ENCODE data around the gene ASPDH. TPM values are rescaled to one million over a fixed set of nuclear protein-coding genes. Genes with fewer than 3 reads are reported as not detected.
A peak's percentile ranks its signal among the peaks of the same experiment; 100 is the strongest.

The ASPDH gene
- total RNA-seq, 1 experiment from 2014 or later, result not detected

- peak; percentile 91 for ATAC-seq
- Histone ChIP-seq H4K20me1 (ENCODE audit: insufficient read depth) (no peaks in the 10 kb centered on the region), H3K36me3 (ENCODE audit: control insufficient read depth in 1 of 2, insufficient read depth in 2 of 2, low read length in 2 of 2) (no peaks in the 10 kb centered on the region), H3K4me2 (ENCODE audit: low read length) (peak overlapping the region; percentile 81), H3K27ac (ENCODE audit: low read depth, low read length) (peak overlapping the region; percentile 7; the same call in 1 of the 2 replicates), H3K4me1 (ENCODE audit: control insufficient read depth in 1 of 2, insufficient read depth in 2 of 2, low read length in 2 of 2) (peaks cover 12 to 29% of the 10 kb centered on the region in 2 experiments), H3K79me2 (ENCODE audit: insufficient read depth, low read length) (no peaks in the 10 kb centered on the region), H3K9ac (ENCODE audit: low read length) (peak overlapping the region; percentile 40), H3K9me2 (ENCODE audit: insufficient read depth) (no peaks in the 10 kb centered on the region), H3K9me3 (ENCODE audit: control insufficient read depth in 1 of 2, insufficient read depth in 1 of 2, low read depth in 1 of 2, low read length in 2 of 2) (no peaks in the 10 kb centered on the region), H2AFZ (ENCODE audit: low read depth, low read length, poor library complexity, severe bottlenecking) (no peak overlapping the region), H3K4me3 (replicated peaks in 1 of 2; ENCODE audit: low read depth in 1 of 2, low read length in 2 of 2) (peak overlapping the region; percentile 18 to 42), H3K27me3 (ENCODE audit: insufficient read depth, low read length) (no peaks in the 10 kb centered on the region)
- TF ChIP-seq EZH2 (IDR thresholded peaks at IDR 0.05), result no peak
- TF ChIP-seq POLR2A (IDR thresholded peaks at IDR 0.05; ENCODE audit: borderline replicate concordance, extremely low read depth, insufficient read depth, insufficient read length), result no peak
- no peak for TF ChIP-seq REST (IDR thresholded peaks at IDR 0.05; ENCODE audit: low read depth)
- no peak for TF ChIP-seq ZFX (IDR thresholded peaks at IDR 0.05)
- CTCF ChIA-PET, result no interaction called here
- no peak for DNase-seq (ENCODE audit: low read depth, low spot score)
- intact Hi-C loops (cut with micrococcal nuclease), result no loop called here
- POLR2A ChIA-PET, result no interaction called here
- RAD21 ChIA-PET (ENCODE audit: low non-redundant PET in 1 of 2, low total read pairs in 2 of 2, uncharacterized antibody in 2 of 2, unreplicated experiment in 2 of 2), result no interaction called here
- BruUV-seq (replicated peaks), result no TSS peak
These were observed 21.2 kb downstream of the ASPDH start for GRCh38 chr19:50492303-50493052.

- ATAC-seq (no peak), DNase-seq (ENCODE audit: low read depth, low spot score) (no peak)
- H2AFZ ChIP-seq (ENCODE audit: low read depth, low read length, poor library complexity, severe bottlenecking), result no peak overlapping the region
- H3K9me3 ChIP-seq (ENCODE audit: control insufficient read depth in 1 of 2, insufficient read depth in 1 of 2, low read depth in 1 of 2, low read length in 2 of 2), result peaks cover 3 to 6% of the 10 kb centered on the region in 2 experiments; a peak in 1 of 4 replicates
- no peak overlapping the region for H3K27ac ChIP-seq (ENCODE audit: low read depth, low read length)
- TF ChIP-seq ZNF274 (IDR thresholded peaks at IDR 0.05; ENCODE audit: low read depth, low read length) (no peak), CEBPB (IDR thresholded peaks at IDR 0.05; ENCODE audit: low read depth) (no peak), MAX (IDR thresholded peaks at IDR 0.05) (no peak), SIN3A (IDR thresholded peaks at IDR 0.05; ENCODE audit: low read depth) (no peak), ZBTB33 (IDR thresholded peaks at IDR 0.05; ENCODE audit: extremely low read depth, insufficient replicate concordance, low read length) (no peak), EZH2phosphoT487 (IDR thresholded peaks at IDR 0.05; ENCODE audit: borderline replicate concordance) (no peak)
- CTCF ChIA-PET, result no interaction called here
- intact Hi-C loops (cut with micrococcal nuclease), result no loop called here
- H3K4me1 ChIP-seq (ENCODE audit: control insufficient read depth in 1 of 2, insufficient read depth in 2 of 2, low read length in 2 of 2), result peaks cover 12 to 18% of the 10 kb centered on the region in 2 experiments
- H3K4me2 ChIP-seq (ENCODE audit: low read length), result no peak overlapping the region
- H3K36me3 ChIP-seq (ENCODE audit: control insufficient read depth in 1 of 2, insufficient read depth in 2 of 2, low read length in 2 of 2), result peaks cover 0 to 6% of the 10 kb centered on the region in 2 experiments; a peak in 1 of 4 replicates
- no peak overlapping the region for H3K4me3 ChIP-seq (replicated peaks in 1 of 2; ENCODE audit: low read depth in 1 of 2, low read length in 2 of 2)
- POLR2A ChIA-PET, result no interaction called here
- no peaks in the 10 kb centered on the region for H4K20me1 ChIP-seq (ENCODE audit: insufficient read depth)
- H3K79me2 ChIP-seq (ENCODE audit: insufficient read depth, low read length), result no peaks in the 10 kb centered on the region
- no peaks in the 10 kb centered on the region for H3K27me3 ChIP-seq (ENCODE audit: insufficient read depth, low read length)
- no TSS peak for BruUV-seq (replicated peaks)
- RAD21 ChIA-PET (ENCODE audit: low non-redundant PET in 1 of 2, low total read pairs in 2 of 2, uncharacterized antibody in 2 of 2, unreplicated experiment in 2 of 2), result no interaction called here
- H3K9ac ChIP-seq (ENCODE audit: low read length), result no peak overlapping the region
- no peaks in the 10 kb centered on the region for H3K9me2 ChIP-seq (ENCODE audit: insufficient read depth)
These were observed 22.7 kb downstream of the ASPDH start for GRCh38 chr19:50490991-50491472.
